ENCODE data around the gene SYNGAP1.

SYNGAP1 gene

GRCh38 chr6:33405386-33405940, 14.4 kb upstream of the SYNGAP1 start:
- DNase-seq, result no peak

DNA sequence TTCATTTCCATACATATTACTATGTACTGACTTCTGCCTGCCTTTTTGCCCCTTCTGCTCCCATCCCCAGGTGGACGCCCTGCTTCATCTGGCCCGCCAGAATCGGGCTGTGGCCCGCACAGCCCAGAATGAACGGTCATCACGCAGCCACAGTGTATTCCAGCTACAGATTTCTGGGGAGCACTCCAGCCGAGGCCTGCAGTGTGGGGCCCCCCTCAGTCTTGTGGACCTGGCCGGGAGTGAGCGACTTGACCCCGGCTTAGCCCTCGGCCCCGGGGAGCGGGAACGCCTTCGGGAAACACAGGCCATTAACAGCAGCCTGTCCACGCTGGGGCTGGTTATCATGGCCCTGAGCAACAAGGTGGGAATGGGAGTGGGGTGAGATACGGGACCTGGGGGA, 13.7 kb upstream of the SYNGAP1 start:
- no peak for DNase-seq

DNA sequence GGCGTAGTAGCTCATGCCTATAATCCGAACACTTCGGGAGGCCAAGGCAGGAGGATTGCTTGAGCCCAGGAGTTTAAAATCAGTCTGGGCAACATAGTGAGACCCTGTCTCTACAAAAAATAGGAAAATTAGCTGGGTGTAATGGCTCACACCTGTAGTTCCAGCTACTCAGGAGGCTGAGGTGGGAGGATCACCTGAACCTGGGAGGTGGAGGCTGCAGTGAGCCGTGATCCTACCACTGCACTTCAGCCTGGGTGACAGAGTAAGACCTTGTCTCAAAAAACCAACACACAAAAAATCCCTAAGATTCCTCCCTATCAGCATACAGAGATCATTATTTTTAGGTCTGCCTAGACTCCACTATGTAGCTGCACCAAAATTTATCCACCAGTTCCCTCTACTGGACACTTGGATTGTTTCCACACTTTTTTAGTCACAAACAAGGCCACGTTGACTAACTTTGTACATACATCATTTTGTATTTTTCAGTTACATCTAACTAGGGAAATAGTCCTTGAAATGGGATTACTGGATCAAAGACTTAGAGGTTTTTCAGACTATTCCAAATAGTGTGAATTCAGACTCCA, 12.6 kb upstream of the SYNGAP1 start:
- no peak for DNase-seq

DNA sequence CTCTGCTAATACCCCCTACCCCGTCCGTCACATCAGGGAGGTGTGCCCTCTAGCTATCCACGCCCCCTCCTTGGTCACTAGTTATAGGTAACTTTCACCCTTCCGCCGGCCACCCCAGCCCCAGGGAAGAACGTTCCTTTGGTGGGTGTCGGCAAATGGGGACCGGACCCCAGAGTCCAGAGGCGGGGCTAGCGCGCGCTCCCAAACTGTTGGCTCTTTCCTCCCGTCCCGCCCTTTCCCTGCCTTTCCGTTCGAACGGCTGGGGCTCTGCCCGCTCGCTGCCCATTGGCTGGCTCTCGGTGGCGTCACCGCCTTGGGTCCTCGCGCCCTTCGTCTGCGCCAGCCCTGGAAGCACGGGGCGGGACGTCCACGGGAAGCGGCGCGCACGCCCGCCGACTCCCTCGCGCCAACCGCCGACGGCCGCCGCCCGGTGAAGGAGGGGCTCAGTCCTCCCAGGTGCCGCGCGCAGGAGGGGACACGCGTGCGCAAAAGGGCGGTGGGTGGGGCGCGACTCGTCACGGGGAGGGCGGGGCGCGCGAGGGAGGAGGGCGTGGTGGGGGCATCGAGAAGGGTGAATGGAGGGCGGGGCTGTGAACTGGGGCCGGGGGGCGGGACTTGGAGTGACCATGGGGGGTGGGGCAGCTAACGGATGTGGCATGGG, 9.7 kb upstream of the SYNGAP1 start:
- peak; percentile 99 for DNase-seq

DNA sequence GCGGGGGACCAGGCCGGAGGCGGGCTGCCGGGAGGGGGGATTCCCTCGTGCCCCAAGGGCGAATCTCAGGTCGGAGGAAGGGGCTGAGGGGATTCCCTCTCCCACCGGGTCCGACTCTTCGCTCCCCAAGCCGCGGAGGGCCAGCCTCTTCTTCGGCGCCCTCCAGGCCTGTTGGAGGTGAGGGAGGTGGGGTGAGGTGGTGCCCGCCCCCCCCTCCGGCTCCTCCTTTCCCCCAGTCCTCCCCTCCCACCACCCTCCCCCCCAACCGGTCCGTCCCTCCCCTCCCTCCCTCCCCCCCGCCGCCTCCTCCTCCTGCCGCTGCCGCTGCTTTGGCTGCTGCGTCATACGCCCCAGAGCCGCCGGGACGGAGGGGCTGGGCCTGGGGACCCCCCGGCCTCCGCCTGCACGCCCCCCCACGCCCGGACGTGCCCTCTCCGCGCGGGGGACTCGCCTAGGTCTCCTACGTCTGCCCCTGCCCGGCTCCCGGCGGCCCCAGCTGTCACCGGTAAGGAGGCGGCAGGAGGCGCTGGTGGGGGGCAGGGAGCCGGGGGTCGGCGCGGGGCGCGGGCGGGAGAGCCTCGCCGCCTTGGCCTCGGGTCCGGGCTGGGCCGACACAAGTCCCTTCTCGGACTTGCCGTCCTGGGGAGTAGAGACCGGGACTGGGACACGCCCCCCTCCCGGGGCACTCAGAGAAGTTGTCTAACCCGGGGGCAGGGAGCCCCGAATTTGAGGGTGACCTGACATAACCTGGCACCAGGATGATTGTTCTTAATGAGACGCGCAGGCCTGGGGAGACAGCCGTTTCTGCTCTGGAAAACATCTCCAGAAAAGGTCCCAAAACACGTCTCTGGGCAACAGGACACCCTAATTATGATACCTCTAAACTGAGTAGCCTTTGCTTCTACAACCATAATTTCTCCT, 8.9 kb upstream of the SYNGAP1 start, which contains the start of gene PHF1:
TSS of gene PHF1 (plus strand) at position 304 of the 921 bp plus-strand sequence. CDS start 1,250 bp downstream, outside the sequence.
- peak; percentile 83 for DNase-seq

DNA sequence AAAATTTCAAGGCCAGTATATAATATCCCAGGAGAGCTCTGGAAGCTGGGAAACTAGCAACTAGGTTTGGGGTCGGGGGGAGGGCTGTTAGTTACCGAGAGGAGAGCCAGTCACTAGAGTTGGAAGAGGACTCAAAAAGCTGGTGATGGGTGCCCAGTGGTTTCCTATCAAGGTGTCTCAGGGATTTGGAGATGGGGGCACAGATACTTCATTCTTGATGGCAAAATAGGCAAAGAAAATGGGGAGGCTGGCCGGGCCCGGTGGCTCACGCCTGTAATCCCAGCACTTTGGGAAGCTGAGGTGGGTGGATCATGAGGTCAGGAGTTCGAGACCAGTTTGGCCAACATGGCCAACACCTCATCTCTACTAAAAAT, 8.2 kb upstream of the SYNGAP1 start:
- no peak for DNase-seq

- DNase-seq, result no peak
Observed at GRCh38 chr6:33412140-33413009, 7.5 kb upstream of the SYNGAP1 start.

GRCh38 chr6:33413241-33414120, 6.4 kb upstream of the SYNGAP1 start:
- no peak for DNase-seq

GRCh38 chr6:33414592-33415271, 5.1 kb upstream of the SYNGAP1 start:
- DNase-seq, result no peak

GRCh38 chr6:33415831-33416230, 4.0 kb upstream of the SYNGAP1 start:
- DNase-seq, result no peak

- DNase-seq, result peak; percentile 58
Observed at GRCh38 chr6:33416386-33417127, 3.3 kb upstream of the SYNGAP1 start.

DNA sequence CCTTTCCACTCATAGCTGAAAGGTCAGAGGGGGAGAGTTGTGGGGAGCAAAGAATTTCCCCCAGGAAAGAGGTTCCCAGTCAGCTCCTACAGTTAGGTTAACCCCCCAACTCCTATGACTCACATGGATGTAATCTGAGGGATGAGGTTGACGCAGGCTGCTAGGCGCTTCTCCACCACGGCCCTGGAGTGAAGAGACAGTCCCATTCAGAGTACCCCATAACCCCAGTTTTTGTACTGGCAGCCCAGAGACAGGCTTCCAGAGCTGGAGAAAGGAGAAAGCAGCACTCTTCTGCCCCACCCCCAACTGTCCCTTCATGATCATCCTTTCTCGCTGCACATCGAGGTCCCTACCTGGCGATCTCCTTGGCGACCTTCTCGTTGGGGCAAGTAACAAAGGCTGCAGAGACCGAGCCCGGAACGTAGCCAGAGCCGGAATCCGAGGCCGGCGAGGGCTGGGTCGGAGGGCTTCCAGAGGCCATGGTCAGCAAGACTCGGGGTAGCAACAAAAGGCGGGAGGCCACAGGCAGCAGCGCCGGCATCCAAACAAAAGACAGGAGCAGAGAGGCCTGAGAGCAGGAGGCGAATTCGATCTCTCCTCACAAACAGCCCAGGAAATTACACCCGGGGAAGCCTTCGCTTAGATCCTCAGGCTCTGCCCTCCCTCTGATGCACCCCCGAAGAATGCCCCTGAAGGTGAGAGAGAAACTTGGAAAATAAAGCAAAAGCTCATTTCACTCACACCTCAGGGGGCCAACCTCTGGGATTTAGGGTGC, 2.5 kb upstream of the SYNGAP1 start:
- DNase-seq, result peak; percentile 59

DNA sequence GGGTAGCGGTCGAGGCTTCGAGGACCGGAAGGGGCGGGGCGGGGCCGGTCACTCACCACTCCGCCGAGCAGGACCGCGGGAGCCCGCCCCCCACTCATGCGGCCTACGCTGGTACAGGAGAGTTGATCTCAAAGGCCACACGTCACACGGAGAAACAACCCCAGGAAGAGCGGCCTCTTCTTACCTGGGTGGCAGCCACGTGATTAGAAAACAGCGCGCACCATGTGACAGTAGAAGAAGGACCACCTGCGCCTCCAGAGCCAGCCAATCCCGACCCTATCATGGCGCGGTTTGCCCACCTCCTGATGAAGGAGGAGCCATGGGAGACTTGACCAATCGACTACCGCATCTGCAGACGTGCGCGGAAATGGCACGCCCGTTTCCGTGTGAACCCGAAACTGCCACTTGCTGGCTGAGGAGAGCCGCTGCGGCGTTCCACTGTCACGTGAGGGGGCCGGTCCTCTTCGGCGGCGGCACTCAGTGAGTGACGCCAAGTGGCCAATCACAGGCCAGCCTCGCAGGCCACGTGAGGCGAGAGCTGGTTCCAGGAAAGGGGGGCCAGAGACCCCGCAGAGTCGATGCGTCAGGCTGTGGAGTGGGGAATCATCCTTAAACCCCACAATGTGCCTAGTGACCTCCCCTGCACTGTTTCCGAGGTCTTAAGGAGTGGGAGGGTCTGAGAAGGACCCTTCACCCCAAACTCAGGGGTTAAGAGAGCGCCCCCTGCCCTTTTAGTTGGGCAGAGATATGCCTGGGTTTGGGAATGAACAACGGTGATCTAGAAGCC, 1.8 kb upstream of the SYNGAP1 start, which contains the start of gene CUTA:
TSS of gene CUTA (minus strand) at position 205 of the 787 bp plus-strand sequence. CDS start at position 98, 107 bp downstream.
- peak; percentile 98 for DNase-seq

GRCh38 chr6:33418690-33419291, 1.1 kb upstream of the SYNGAP1 start:
- peak; percentile 67 for DNase-seq

DNA sequence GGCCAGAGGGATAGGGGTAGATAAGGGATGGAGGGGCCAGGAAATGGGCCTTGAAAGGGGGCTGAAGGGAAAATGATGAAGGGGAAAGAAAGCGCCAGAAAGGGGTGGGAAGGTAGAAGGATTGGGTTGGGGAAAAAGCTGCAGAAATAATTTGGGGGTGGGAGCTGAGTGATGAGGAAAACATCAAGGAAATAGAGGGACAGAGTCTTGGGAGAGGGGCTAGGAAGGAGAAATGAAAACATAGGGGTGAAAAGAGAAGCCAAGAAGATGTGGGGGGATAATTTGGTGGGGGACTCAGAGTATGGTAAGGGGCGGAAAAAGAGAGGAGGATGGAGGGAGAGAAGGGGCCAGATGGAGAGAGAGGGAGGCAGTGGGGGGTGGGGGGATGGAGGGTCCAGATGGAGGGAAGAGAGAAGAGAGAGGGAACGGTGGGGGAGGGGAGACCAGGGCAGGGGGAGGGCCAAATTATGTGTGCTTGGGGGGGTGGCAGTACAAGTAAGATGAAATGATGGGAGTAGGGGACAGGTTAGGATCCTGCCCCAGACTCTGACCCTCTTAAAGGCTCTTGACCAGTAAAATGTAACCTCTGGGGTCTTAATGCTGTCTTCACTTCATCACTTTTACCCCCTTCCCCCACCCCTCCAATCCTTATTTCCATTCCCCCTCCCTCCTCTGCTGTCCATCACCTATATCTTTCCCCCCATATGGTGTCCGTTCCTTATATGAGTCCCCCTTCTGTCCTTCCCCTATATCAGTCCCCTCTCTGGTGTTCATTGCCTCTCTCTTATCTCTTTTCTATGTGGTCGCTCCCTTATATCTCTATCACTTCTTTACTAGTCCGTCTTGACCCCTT, 852 bp downstream of the SYNGAP1 start:
- no peak for DNase-seq

DNA sequence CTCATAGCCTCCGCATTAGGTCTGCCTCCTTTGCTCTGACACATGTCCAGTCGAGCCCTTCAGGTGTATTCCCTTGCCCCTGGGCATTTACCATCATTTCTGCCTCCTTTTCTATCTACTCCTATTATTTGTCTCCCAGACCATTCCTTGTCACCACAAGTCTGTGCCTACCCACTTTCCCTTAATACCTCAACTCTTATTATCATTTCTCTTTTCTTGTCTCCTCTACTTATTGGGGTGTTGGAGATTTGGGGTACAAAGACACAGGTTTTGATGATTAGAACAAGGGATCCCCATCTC, 1.4 kb downstream of the SYNGAP1 start:
- no peak for DNase-seq

DNA sequence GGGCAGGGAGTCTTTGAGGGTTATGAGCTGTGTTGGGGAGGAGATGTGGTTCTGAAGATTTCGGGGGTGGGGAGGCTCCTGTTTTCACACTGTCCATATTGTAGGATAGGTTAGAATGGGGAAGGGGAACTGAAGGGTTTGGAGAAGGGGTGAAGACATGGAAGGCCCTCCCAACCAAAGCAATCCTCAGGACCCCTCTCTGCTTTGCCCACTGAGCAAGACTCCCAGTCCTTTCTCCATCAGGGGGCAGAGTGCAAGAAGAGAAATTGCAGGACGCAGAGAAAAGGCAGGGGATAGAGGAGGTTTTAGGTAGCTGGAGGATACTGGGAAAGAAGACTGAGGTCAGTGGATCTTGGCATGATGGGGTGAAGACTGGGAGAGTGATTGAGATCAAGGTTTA, 3.9 kb downstream of the SYNGAP1 start:
- no peak for DNase-seq
